Choroid plexus epithelial cell (primary cell): ENCODE data around the gene CTNNA1.
"Not testable (repeated sequence)": the region's sequence is repeated elsewhere in the genome, so short reads cannot be mapped to it uniquely, and the experiment has no call there.

Experiments
- DNase-seq: peaks from one replicate; pipeline ENCODE4 v3.0.0-alpha.2; 2010; ENCODE audit warnings: low read depth
- H3K4me3 ChIP-seq: 2 replicates; pipeline ENCODE4 v1.5.1; 2011; ENCODE audit warnings: low read depth, mild to moderate bottlenecking, control low read depth, low read length, moderate library complexity
- TF ChIP-seq, protein P1 (sequence below): conservative IDR thresholded peaks from 2 replicates; pipeline ENCODE4 v1.5.1; 2011; ENCODE audit warnings: low read depth, mild to moderate bottlenecking, control low read depth, inconsistent platforms, low read length, moderate library complexity

The CTNNA1 gene

DNA sequence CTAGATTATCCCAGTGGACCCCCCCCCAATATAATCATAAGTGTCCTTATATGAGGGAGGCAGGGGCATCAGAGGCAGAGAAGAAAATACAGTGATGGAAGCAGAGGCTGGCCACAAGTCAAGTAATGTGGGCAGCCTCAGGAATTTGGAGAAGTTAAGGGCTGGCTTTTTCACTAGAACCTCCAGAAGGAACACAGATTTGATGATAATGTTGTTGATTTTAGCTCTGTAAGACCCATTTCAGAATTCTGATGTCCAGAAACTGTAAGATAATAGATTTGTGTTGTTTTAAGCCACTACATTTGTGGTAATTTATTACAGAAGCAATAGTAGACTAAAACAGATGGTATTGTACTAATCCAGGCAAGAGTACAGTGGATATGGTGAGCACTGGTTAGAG lies 158.2 kb downstream of the CTNNA1 start:
- peak; percentile 61 for DNase-seq
- TF ChIP-seq, protein P1, sequence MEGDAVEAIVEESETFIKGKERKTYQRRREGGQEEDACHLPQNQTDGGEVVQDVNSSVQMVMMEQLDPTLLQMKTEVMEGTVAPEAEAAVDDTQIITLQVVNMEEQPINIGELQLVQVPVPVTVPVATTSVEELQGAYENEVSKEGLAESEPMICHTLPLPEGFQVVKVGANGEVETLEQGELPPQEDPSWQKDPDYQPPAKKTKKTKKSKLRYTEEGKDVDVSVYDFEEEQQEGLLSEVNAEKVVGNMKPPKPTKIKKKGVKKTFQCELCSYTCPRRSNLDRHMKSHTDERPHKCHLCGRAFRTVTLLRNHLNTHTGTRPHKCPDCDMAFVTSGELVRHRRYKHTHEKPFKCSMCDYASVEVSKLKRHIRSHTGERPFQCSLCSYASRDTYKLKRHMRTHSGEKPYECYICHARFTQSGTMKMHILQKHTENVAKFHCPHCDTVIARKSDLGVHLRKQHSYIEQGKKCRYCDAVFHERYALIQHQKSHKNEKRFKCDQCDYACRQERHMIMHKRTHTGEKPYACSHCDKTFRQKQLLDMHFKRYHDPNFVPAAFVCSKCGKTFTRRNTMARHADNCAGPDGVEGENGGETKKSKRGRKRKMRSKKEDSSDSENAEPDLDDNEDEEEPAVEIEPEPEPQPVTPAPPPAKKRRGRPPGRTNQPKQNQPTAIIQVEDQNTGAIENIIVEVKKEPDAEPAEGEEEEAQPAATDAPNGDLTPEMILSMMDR = no peak

DNA sequence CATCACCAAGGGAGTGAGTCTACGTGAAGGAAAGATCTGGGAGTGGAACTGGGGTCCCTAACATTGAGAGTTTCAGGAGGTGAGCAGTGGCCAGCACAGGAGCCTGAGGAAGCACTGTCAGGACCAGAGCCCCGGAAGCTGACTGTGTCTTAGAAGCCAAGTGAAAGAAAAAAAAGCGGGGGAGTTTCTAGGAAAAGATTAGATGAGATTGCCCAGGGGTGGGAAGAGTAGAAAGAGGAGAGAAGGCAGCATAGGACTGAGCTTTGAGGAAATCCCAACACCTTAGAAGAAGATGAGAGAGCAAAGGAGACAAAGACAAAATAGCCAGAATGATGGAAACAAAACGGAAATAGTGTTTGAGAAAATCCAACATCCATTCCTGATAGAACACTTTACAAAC lies 158.9 kb downstream of the CTNNA1 start:
- TF ChIP-seq, protein P1 = no peak
- DNase-seq = no peak
- H3K4me3 ChIP-seq = no peak overlapping the region

More for the DNA sequence above, 158.2 kb downstream of the CTNNA1 start:
- no peak overlapping the region for H3K4me3 ChIP-seq

DNA sequence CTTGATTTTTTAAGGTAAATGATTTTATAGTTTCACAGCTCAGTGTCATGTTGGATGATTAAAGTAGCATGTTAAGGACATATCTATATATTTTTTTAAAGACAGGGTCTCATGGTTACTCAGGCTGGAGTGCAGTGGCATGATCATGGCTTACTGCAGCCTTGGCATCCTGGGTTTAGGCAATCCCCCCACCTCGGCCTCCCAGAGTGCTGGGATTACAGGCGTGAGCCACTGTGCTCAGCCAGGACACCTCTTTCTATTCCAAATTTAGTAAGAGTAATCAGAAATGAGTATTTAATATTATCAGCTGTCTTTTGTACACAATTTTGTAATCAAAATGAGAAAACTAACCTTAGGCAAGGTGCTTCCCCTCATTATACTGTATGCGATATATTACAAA lies 160.5 kb downstream of the CTNNA1 start:
- TF ChIP-seq, protein P1 = no peak
- no peak for DNase-seq

DNA sequence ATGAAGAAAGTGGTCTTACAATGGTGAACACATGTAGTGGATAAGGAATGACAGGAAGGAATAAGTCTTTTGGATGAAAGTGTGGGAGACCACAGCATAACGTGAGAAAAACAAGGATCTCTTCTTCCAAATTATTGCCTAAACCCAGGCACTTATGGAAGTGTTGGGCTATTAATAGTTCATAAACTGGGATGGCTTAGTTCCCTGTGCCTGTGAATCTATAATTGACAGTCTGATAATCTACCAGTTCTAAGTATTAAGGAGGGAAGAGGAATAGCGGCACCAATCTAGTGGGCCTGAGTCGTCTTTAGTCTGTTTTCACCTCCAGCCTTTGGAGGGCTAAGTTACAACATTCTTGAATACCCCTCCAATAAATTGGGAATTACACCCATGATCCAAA lies 161.1 kb downstream of the CTNNA1 start:
- TF ChIP-seq, protein P1 = no peak
- DNase-seq = no peak
- no peak overlapping the region for H3K4me3 ChIP-seq

More for the DNA sequence above, 160.5 kb downstream of the CTNNA1 start:
- H3K4me3 ChIP-seq = no peak overlapping the region

DNA sequence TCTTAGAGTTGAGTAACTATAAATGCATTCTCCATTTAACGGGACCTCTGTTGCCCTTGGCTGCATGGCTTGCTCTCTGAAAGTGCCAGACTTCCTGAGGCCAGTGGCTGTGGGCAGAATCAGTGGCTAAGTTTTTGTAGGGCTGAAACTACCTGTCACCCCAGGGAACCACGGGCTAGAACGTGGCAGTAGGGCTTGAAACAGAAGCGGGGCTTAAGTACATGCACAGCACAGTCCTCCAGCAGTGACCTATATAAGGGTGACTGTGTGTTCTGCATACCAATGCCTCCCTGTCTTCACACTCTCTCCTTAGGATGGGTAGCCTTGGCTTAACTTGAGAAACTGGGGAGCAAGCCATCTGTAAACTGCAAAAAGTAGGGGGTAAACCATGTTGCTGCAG lies 165.5 kb downstream of the CTNNA1 start:
- H3K4me3 ChIP-seq = no peak overlapping the region
- DNase-seq = no peak
- TF ChIP-seq, protein P1 = no peak

DNA sequence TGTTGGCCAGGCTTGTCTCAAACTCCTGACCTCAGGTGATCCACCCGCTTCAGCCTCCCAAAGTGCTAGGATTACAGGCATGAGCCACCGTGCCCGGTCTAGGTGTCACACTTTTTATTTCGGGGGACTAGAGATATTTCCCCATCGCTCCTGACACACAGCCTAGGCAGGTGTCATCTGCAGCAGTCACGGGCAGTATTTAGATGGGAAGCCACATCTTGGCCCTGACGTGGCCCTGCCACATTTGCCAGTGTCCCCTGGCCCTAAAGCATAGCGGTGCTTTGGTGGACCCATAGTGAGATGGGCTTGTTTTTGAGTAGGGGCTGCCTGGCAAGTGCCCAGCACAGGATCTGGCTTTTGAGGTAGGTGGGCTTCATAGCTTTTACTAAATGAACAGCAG lies 167.0 kb downstream of the CTNNA1 start:
- TF ChIP-seq, protein P1 = no peak
- no peak for DNase-seq
- no peak overlapping the region for H3K4me3 ChIP-seq

DNA sequence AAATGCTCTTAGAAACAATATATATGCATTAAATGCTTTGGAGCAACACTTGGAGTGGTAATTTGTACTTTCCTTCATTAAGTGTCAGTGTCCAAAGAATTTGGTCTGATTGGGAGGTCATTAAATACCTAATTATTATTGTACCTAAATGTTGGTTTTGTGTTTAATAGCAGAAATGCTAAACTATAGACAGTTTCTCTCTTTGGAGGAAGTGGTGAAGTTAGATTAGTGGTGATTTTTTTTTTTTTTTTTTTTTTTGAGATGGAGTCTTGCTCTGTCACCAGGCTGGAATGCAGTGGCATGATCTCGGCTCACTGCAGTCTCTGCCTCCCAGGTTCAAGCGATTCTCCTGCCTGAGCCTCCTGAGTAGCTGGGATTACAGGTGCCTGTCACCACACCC lies 168.1 kb downstream of the CTNNA1 start:
- not testable (repeated sequence) for DNase-seq, H3K4me3 ChIP-seq

DNA sequence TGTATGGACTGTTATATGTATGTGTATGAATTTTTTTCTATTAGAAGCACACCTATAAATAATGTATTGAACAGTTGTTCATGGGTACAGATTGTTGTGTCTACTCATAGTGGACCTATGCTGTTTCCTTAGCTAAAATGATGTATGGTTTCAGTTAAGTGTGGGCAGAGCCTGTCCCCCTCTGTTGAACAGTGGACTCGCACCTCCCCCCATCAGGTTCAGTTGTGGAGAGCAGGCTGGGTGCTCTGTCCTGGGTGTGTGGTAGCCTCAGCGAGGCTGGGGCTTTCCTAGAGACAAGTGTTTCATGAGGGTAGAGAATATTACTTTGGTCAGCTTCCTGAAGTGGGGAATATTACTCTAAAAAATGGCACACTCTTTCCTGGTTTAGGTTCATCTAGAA lies 169.3 kb downstream of the CTNNA1 start:
- DNase-seq = no peak
- H3K4me3 ChIP-seq = no peak overlapping the region
- TF ChIP-seq, protein P1 = no peak
